ENCODE results near the gene GRIN1. TPM values are rescaled to one million over a fixed set of nuclear protein-coding genes. Genes with fewer than 3 reads are reported as not detected.
A peak's percentile ranks its signal among the peaks of the same experiment; 100 is the strongest.

The GRIN1 gene
- polyA plus RNA-seq (2011; rRNA removed): 0.11 and 0.13 TPM in 2 replicates
- polyA plus RNA-seq (2012; cell fraction: cytosol; rRNA removed): 0.30 and 0.57 TPM in 2 replicates
- 0.38 and 0.78 TPM in 2 replicates for polyA plus RNA-seq (2012; cell fraction: nucleus; rRNA removed)
- 0.30 to 0.51 TPM (median 0.45 TPM) in 3 replicates for polyA plus RNA-seq (2017; fragmentation: RNase III; extraction: RNeasy Plus Mini Kit Qiagen cat#74134 plus additional on column Dnase treatment)
- polyA minus RNA-seq (2011; rRNA and poly(A)+ RNA removed): 0.17 and 0.88 TPM in 2 replicates

GRCh38 chr9:137138722-137139467 lies at the start of gene GRIN1:
TSS of gene GRIN1 (plus strand) at chr9:137139154. CDS start at chr9:137139487, 333 bp downstream.
- no peak within 1 kb of the TSS for H3K27ac ChIP-seq
- no peaks in the 10 kb centered on the region for H3K9me3 ChIP-seq
- TF ChIP-seq, protein P1, sequence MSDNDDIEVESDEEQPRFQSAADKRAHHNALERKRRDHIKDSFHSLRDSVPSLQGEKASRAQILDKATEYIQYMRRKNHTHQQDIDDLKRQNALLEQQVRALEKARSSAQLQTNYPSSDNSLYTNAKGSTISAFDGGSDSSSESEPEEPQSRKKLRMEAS (IDR thresholded peaks at IDR 0.05): no peak; the same call in 1 of the 2 replicates
- TF ChIP-seq BCL3 (IDR thresholded peaks at IDR 0.05): no peak
- no peak for TF ChIP-seq TP53 (CRISPR knock-in tag; IDR thresholded peaks at IDR 0.05)
- peak; percentile 79 for TF ChIP-seq REST (IDR thresholded peaks at IDR 0.05)
- POLR2A ChIA-PET: interaction anchor here (2.4 kb wide), 1 partner anchor 9 kb away, joined by 9 read pairs; no protein-coding TSS in a partner anchor
- peak within 1 kb of the TSS; percentile 47 for H3K4me2 ChIP-seq
- WGBS (ENCODE audit: missing lambda C conversion rate): 52% methylated on average over 57 of the region's 104 CpGs
- FAIRE-seq (no peak), DNase-seq (ENCODE audit: low read depth in 1 of 2, low spot score in 1 of 2) (no peak), ATAC-seq (peak in 1 of 2 experiments; percentile 15; a peak in 1 of 6 replicates)
- CTCF ChIA-PET: interaction anchor here (0.6 to 2.3 kb wide), 9 partner anchors 9 to 109 kb away, joined by 3 to 9 read pairs (median 3); partner anchors contain the start of genes RNF224 and SSNA1
- peaks cover 10% of the 10 kb centered on the region; the same call in 1 of the 3 replicates for H3K4me1 ChIP-seq
- H3K4me3 ChIP-seq: no peak within 1 kb of the TSS

DNA sequence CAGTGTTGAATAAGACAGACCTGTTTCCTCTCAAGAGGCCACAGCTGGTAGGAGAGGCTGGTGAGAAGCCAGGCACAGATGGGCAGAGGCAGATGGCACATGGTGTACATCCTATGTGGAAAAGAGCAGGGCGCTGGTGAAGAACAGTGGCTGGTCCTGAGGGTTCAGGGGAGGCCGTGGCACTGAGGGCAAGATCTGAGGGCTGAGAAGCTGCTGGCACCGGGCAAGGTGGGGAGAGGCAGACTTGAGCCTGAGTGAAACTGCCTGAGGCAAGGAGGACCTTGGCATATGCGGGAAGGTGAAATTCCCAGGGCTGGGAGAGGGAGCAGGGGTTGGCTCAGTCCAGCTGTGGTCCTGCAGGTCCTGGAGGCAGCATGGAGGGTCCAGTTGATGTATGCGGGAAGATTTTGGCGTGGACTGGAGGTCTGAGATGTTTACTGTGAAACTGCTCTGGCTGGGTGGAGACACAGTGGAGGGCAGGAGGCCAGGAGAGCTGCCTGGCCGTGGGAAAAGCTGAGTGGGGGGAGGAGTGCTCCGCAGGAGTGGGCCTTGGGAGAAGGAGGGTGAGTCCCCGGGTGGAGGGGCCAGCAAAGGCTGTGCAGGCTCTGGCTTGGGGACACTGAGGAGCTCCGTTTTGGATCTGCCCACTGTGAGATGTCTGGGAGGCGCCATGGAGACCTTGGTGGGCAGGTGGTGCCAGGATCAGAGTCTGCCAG lies 49.6 kb upstream of the GRIN1 start:
- DNase-seq (ENCODE audit: low read depth in 1 of 2, low spot score in 1 of 2) (no peak), FAIRE-seq (no peak), ATAC-seq (no peak)
- ChIA-PET CTCF (interaction anchor here (0.9 to 24.0 kb wide), 16 partner anchors 13 to 138 kb away, joined by 3 to 321 read pairs (median 4); partner anchors contain the start of genes NPDC1, RNF224 and SAPCD2), POLR2A (no interaction called here)
- Histone ChIP-seq H3K4me2 (no peak overlapping the region), H3K4me1 (peaks cover 22% of the 10 kb centered on the region), H3K9me3 (no peaks in the 10 kb centered on the region), H3K4me3 (no peak overlapping the region), H3K27ac (no peak overlapping the region)
- WGBS (ENCODE audit: missing lambda C conversion rate): 78% methylated on average over 11 of the region's 11 CpGs
- no peak for TF ChIP-seq EP300 (IDR thresholded peaks at IDR 0.05)
- no peak for TF ChIP-seq ATOH8 (CRISPR knock-in tag; IDR thresholded peaks at IDR 0.05; ENCODE audit: low read depth)
- no peak for TF ChIP-seq MAZ (IDR thresholded peaks at IDR 0.05; ENCODE audit: borderline replicate concordance, low read depth, low read length)
- TF ChIP-seq CBX2 (IDR thresholded peaks at IDR 0.05; ENCODE audit: borderline replicate concordance, low read depth): no peak
- TF ChIP-seq POLR2AphosphoS2 (conservative IDR thresholded peaks at IDR 0.05; ENCODE audit: low read length): no peak
- TF ChIP-seq, protein P2, sequence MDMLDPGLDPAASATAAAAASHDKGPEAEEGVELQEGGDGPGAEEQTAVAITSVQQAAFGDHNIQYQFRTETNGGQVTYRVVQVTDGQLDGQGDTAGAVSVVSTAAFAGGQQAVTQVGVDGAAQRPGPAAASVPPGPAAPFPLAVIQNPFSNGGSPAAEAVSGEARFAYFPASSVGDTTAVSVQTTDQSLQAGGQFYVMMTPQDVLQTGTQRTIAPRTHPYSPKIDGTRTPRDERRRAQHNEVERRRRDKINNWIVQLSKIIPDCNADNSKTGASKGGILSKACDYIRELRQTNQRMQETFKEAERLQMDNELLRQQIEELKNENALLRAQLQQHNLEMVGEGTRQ (IDR thresholded peaks at IDR 0.05): no peak
- TF ChIP-seq NPAS2 (CRISPR knock-in tag; IDR thresholded peaks at IDR 0.05; ENCODE audit: borderline replicate concordance): no peak
- TF ChIP-seq MAFK (IDR thresholded peaks at IDR 0.05; ENCODE audit: partially characterized antibody): no peak
- TF ChIP-seq FOSL2 (IDR thresholded peaks at IDR 0.05): no peak
- no peak for TF ChIP-seq FOSL2 (CRISPR knock-in tag; IDR thresholded peaks at IDR 0.05)
- TF ChIP-seq, protein P3, sequence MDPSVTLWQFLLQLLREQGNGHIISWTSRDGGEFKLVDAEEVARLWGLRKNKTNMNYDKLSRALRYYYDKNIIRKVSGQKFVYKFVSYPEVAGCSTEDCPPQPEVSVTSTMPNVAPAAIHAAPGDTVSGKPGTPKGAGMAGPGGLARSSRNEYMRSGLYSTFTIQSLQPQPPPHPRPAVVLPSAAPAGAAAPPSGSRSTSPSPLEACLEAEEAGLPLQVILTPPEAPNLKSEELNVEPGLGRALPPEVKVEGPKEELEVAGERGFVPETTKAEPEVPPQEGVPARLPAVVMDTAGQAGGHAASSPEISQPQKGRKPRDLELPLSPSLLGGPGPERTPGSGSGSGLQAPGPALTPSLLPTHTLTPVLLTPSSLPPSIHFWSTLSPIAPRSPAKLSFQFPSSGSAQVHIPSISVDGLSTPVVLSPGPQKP (IDR thresholded peaks at IDR 0.05; ENCODE audit: low read depth, low read length): no peak
- no peak for TF ChIP-seq TFCP2L1 (CRISPR knock-in tag; IDR thresholded peaks at IDR 0.05)
- TF ChIP-seq, protein P4, sequence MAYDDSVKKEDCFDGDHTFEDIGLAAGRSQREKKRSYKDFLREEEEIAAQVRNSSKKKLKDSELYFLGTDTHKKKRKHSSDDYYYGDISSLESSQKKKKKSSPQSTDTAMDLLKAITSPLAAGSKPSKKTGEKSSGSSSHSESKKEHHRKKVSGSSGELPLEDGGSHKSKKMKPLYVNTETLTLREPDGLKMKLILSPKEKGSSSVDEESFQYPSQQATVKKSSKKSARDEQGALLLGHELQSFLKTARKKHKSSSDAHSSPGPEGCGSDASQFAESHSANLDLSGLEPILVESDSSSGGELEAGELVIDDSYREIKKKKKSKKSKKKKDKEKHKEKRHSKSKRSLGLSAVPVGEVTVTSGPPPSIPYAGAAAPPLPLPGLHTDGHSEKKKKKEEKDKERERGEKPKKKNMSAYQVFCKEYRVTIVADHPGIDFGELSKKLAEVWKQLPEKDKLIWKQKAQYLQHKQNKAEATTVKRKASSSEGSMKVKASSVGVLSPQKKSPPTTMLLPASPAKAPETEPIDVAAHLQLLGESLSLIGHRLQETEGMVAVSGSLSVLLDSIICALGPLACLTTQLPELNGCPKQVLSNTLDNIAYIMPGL (CRISPR knock-in tag; IDR thresholded peaks at IDR 0.05; ENCODE audit: borderline replicate concordance): no peak
